Iris pigment epithelial cell (primary cell): Measurements from ENCODE around the gene GPR108.

Experiments
- DNase-seq: peaks from one replicate; pipeline ENCODE4 v3.0.0-alpha.2; 2011; ENCODE audit warnings: low read depth

Gene GPR108

GRCh38 chr19:6737873-6738786 lies 750 bp upstream of the GPR108 start:
- DNase-seq: peak; percentile 86

DNA sequence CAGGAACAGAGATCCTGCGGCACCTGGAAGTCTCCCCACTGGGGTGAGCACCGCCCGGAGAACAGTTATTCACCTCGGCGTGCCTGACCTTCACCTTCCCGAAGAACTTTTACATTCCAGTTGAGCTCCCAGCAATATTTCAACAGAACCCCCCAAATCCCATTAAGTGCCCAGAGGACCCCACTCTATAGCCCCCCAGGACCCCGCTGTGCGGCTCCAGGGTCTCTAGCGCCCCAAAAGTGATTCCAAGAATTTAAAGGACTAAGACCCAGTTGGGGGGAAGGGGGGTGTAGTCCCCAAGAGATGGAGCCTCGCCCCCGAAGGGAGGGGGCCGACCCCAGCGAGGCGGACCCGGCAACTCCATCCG lies 480 bp downstream of the GPR108 start:
- DNase-seq: no peak

DNA sequence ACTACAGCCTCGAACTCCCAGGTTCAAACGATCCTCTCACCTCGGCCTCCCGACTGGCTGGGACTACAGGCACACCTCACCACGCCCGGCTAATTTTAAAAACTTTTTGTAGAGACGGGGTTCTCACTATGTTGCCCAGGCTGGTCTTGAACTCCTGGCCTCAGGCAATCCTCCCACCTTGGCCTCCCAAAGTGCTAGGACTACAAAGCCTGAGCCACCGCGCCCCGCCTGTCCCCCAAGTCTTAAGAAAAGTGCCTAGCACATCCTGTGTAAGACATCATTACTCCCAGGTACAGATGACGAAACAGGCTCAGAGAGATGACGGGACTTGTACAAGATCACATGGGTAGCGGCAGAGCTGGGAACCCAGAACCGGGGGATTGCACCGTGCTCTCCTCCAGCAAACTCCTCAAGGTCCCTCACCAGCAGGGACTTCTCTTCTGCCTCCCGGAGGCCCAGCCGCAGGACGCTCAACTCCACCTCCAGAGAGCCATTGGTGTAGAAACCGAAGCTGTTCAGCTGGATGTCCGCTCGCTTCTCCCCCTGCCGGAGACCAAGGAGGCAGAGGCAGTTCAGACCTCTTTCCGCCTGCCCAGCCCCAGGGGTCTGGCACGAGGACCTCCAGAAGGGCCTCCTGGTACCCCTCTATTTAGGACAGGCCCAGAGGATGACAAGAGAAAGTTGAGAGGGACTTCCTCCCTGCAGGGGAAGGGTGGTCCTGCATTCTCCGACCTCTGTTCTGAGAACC lies 1.0 kb downstream of the GPR108 start:
- peak; percentile 94 for DNase-seq

- no peak for DNase-seq
Measured at GRCh38 chr19:6735181-6735911, 2.0 kb downstream of the GPR108 start.

- no peak for DNase-seq
Measured at GRCh38 chr19:6734096-6734696, 3.2 kb downstream of the GPR108 start.

DNA sequence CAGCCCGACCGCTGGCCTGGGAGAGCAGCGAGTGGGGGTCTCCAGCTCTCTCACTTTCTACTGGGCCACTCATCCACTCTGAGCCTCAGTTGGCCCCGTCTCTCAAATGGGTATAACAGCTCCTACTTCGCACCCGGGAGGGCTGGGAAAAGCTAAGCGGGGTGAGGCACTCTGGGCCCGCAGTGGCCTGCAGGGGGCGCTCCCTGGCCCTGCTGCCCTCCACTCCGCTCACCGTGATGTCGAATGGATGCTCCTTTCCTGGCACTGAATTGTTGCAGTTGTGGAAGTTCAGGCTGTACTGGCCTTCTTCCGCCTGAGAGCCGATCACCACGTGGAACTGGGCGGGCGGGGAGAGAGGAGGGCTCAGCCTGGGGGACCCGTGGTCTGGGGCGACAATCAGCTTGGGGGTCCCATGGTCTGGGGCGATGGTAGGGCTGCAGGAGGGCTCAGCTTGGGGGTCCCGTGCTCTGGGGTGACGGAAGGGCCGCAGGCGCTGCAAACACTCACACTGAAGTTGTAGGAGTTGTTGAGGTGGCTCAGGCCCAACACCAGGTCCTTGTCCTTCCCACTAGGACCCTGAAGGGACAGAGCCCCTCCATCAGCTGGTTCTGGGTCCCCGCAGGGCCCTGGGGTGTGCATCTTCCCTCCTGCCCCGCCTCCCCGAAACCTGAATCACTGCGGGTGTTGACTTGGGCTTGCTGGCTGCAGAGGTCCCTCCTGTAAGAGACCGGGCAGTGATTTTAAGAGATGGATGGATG lies 3.9 kb downstream of the GPR108 start:
- no peak for DNase-seq

DNA sequence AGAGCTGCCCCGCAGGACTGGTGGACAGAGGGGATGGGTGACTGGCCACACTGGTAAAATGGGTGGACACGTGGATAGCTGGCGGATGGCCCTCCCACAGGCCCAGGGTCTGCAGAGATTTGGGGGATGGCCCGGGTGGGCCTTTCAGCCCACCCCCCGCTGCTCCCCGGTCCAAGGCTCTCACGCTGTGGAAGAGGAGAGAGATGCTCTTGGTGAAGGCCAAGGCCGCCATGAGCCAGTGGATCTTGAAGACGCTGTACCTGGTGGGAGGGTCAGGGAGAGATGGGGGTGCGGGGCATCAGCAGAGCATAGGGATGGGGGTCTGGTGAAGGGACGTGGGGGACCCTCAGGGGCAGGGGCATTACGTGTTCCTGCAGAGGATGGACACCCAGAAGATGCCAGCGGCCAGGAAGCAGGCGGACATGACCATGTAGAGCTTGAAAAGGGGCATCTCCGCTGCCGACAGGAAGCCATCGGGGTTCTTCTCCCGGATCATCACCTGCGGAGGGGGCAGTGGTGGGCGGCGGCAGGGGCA lies 4.5 kb downstream of the GPR108 start:
- DNase-seq: no peak

DNA sequence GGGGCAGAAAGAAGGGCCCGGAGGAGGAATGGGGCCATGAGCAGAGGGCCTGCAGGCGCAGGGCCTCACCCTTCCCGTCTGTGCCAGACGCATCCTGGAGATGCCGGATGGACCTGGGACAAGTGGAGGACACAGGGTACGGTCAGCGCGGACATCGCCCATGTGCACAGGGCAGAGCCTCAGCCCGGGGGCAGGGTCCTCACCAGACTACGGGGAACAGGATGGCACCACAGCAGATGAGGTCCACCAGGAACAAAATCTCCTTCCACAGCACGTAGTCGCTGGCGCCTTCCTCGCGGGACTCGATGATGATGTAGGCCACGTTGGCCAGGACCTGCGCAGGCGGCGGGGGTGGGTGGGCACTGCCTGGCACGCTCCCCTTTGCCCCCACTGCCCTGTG lies 5.6 kb downstream of the GPR108 start:
- DNase-seq: no peak

DNA sequence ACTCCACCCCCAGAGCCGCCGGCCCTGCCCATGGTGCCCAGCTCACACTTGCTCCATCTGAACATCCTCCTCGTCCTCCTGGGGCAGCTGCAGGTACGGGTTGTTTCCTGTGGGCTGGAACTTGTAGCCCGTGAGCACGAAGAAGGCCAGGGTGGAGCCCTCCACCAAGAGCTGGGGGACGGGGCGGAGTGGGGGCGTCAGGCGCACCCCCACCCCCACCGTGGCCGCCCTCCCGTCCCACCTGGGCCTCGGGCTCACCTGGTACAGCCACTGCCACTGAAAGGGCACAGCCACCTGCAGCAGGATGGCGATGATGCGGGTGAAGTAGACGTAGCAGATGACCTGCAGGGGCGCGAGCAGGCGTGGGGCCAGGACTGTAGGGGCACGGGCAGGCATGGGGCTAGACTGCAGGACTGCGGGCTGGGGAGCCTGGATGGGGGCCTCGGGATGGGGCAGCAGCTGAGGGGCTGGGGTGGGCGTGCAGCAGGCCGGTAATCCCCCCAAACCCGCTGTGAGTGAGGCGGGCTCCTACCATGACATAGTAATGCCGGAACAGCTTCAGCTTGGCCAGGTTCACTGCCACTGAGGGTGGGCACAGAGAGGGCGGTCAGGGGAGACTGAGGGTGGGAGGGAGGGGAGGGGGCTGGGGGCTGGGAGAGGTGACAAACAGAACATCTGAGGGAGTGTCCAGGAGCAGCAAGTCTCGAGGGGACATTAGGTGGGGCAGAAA lies 6.3 kb downstream of the GPR108 start:
- DNase-seq: no peak

DNA sequence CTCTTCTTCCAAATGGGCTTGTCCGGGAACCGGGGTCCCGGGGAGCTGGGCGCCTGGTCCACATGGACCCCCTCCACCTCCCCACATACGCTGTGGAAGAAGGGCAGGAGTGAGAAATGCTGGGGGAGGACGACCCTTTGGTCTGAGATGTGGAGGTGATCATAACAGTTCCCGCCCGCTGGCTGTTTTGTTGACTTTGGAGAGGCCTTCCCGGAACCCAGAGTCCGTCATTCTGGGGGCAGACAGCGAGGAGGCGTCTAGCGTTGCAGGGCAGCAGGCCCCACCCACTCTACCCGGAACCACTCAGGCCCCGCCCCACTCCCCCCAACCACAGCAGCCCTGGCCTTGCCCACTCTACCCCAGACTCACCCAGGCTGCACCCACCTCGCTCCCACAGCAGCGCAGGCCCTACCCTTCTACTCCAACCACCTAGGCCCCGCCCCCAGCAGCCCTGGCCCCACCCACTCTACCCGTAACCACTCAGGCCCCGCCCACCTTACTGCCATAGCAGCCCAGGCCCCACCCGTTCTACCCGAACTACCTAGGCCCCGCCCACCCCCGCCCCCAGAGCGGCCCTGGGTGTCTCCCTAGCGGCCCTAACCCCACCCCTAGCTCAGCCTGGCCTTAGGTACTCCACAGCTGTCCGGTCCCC lies 7.1 kb downstream of the GPR108 start:
- peak; percentile 27 for DNase-seq

DNA sequence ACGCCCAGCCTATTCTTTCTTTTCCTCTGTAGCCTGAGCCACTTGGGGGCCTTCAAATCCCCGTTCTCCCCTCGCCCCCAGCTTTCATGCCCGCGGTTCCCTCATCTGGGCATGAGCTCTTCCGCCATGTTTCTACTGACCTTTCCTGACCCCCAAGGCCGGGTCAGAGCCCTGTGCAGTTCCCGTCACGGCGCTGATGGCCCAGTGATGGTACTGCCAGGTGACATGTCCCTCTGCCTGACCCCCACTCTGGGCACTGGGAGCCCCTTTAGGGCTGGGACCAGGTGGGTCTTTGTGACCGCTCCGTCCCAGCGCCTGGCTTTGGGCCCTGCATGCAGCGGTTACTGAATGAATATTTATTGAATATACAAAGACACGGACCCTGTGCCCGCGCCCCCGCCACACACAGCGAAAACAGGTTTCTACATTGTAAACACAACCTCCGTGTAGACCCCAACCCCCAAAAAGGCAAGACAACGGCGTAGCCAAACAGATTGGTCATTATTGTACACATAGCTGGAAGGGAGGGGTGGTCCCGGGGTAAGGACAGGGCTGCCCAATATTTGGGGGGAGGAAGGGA lies 7.7 kb downstream of the GPR108 start:
- DNase-seq: no peak

GRCh38 chr19:6728346-6728745 lies 9.0 kb downstream of the GPR108 start:
- no peak for DNase-seq

DNA sequence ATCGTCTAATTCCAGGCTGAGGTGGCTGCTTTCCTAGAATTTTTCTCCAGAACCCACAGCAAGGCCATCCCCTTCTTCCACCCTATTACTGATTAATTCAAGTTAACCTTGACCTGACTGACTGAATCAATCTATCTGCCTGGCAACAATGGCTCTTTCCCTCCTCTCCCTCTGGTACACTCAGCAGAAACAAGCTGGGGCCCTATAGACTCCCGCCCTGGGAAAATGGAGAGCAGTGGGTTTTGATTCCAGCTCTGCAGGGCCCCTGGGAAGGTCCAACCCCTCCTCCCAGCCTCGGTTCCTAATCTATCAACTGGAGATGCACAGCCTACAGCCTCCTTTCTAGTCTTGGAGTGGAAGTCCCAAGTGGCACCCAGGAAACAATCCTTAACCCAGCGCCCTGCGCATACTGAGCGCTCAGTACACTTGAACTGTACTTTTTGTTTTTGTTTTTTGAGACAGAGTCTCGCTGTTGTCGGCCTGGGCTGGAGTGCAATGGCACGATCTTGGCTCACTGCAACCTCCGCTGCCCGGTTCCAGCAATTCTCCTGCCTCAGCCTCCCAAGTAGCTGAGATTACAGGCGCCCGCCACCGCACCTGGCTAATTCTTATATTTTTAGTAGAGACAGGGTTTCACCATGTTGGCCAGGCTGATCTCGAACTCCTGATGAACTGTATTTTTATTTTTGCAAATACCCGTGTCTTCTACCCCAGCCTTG lies 11.7 kb downstream of the GPR108 start:
- DNase-seq: no peak

DNA sequence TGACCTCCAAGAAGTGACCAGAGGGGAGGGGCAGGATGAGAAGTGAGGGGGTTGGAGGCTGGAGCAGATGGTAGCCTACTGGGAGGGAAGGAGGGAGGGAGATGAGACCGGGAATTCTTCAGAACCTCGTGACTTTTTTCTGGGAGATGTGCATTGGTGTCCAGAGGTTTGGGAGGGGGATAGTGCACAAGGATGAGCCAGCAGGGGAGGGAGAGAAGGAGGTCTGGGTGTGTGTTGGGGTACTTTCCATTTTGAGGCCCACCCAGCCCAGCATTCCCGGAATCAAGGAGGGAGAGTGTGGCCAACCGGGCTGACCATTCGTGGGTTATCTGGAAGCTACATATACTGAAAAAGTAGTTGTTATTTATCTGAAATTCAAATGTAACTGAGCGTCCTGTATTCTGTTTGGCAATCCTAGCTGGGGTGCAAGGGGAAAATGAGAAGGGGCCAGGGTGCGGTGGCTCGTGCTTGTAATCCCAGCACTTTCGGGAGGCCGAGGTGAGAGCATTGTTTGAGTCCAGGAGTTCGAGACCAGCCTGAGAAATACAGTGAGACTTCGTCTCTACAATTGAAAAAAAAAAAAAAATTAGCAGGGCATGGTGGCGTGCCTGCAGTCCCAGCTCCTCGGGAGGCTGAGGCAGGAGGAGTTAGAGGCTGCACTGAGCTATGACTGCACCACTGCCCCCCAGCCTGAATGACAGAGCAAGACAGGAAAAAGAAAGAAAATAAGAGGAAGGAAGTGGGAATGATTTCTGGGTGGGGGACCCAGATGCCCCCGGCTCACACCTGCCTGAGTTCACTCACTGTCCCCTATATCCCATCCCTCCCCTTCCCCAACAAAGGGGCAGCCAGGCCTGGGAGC lies 12.5 kb downstream of the GPR108 start:
- no peak for DNase-seq

DNA sequence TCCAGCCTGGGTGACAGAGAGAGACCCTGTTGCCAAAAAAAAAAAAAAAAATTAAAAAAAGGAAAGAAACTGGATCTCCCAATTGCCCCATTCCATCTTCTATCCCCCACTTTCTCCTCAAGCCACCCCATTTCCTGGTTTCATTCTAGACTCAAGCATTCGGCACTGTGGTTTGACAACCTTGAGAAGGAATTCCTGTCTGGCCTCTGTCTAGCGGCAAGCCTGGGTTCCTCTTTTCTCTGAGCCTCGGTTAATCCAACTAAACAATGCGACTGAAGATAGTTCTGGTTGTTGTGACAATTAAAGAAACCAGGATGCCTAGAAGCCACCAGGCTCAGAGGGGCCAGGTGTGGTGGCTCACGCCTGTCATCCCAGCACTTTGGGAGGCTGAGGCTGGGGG lies 13.6 kb downstream of the GPR108 start:
- peak; percentile 77 for DNase-seq

GRCh38 chr19:6723108-6723618 lies 14.2 kb downstream of the GPR108 start:
- DNase-seq: peak; percentile 76

GRCh38 chr19:6721773-6722172 lies 15.6 kb downstream of the GPR108 start:
- DNase-seq: no peak

DNA sequence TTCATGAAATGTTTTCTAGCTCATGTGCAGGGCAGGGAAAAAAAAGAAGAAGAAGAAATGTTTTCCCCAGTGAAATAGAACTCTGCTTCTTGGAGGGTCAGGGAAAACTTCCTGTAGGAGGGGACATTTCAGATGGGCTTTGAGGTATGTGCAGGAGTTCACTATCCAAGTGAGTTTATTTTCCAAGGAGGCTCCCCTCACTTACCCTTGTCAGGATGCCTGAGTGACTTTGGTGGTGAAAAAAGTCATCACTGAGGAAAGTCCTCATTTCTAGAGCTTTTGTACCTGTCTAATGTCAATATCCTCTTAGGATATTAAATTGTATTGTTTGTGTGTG lies 16.3 kb downstream of the GPR108 start:
- DNase-seq: no peak
